ENCODE measurements around the gene MAPKAPK5.

MAPKAPK5 gene

DNA sequence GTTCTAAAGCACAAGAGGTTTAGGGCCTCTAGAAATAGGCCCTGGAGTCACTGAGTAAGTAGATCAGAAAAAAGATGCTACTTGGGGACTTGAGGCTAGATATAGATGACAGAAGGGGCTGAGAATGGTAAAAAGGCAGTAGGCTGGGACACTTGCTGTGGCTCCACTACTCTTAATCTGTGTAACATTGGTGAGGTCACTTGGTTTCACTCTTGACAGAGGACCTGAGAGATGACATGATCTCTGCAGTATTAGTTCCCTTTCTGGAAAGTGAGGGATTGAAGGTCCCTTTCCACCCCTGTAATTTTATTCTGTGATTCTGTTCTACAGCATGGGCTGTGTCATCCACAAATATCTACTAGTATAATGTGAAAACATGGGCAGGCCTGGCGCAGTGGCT lies 39.7 kb downstream of the MAPKAPK5 start:
- Histone ChIP-seq H3K4me2 (ENCODE audit: low read length) (no peak overlapping the region), H3K79me2 (ENCODE audit: control insufficient read depth, low read length) (no peaks in the 10 kb centered on the region), H3K27ac (ENCODE audit: low read depth, low read length) (no peak overlapping the region), H3F3A (ENCODE audit: control insufficient read depth, insufficient read depth) (no peaks in the 10 kb centered on the region), H3K9me3 (ENCODE audit: control insufficient read depth, insufficient read depth, low read length) (no peaks in the 10 kb centered on the region), H3K9me2 (replicated peaks; ENCODE audit: control insufficient read depth, low read length) (no peaks in the 10 kb centered on the region), H3K4me1 (ENCODE audit: control insufficient read depth, low read length) (peaks cover 2% of the 10 kb centered on the region; the same call in 1 of the 2 replicates), H4K20me1 (ENCODE audit: control insufficient read depth, insufficient read depth, low read depth, low read length) (no peaks in the 10 kb centered on the region), H3K36me3 (ENCODE audit: control insufficient read depth, low read length) (peaks cover 82% of the 10 kb centered on the region), H3K27me3 (ENCODE audit: control insufficient read depth, low read length) (no peaks in the 10 kb centered on the region), H3K4me3 (ENCODE audit: low read length) (no peak overlapping the region)
- no peak for TF ChIP-seq EZH2phosphoT487 (IDR thresholded peaks at IDR 0.05; ENCODE audit: borderline replicate concordance, low read length)
- TF ChIP-seq, protein P1, sequence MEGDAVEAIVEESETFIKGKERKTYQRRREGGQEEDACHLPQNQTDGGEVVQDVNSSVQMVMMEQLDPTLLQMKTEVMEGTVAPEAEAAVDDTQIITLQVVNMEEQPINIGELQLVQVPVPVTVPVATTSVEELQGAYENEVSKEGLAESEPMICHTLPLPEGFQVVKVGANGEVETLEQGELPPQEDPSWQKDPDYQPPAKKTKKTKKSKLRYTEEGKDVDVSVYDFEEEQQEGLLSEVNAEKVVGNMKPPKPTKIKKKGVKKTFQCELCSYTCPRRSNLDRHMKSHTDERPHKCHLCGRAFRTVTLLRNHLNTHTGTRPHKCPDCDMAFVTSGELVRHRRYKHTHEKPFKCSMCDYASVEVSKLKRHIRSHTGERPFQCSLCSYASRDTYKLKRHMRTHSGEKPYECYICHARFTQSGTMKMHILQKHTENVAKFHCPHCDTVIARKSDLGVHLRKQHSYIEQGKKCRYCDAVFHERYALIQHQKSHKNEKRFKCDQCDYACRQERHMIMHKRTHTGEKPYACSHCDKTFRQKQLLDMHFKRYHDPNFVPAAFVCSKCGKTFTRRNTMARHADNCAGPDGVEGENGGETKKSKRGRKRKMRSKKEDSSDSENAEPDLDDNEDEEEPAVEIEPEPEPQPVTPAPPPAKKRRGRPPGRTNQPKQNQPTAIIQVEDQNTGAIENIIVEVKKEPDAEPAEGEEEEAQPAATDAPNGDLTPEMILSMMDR (IDR thresholded peaks at IDR 0.05; ENCODE audit: low read depth, low read length, poor library complexity, severe bottlenecking): no peak

DNA sequence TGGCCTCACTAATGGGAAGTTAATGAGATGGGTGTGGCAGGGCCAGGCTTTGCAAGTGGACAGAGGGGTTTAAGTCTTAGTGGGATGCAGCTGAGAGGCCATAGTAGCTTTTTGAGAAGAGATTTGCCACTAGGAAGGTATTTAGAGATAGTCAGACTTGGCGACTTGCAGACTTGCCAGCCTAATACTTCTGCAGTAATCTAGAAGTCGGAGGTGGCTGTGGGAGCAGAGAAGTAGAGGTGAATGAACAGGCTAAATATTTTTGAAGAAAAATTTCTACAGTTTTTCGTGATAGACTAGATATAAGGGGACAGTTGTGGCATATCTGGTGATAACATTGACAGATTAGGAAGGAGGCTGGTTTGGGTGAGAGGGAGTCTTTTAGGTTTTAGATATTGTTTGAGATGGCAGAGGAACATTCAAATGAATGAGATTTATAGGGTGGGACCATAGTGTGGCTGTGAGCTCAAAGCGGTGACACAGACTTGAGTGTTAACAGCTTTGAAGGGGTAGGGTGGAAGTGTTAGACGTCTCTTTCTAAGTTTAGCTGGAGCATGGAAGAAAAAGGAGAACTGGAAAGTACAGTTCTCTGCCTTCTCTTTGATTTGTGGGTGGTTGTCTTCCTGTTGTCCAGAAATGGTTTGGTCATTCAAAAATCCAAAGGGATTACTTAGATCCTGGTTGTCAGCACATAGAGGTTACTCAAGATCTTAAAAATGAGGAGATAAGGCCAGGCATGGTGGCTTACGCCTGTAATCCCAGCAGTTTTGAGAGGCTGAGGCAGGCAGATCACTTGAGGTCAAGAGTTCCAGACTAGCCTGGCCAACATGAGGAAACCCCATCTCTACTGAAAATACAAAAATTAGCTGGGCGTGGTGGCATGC lies 44.9 kb downstream of the MAPKAPK5 start:
- TF ChIP-seq, protein P1 (IDR thresholded peaks at IDR 0.05; ENCODE audit: low read depth, low read length, poor library complexity, severe bottlenecking): no peak
- no peak for TF ChIP-seq EZH2phosphoT487 (IDR thresholded peaks at IDR 0.05; ENCODE audit: borderline replicate concordance, low read length)
- no peaks in the 10 kb centered on the region for H3K27me3 ChIP-seq (ENCODE audit: control insufficient read depth, low read length)
- no peak overlapping the region for H3K4me2 ChIP-seq (ENCODE audit: low read length)
- no peak overlapping the region for H3K27ac ChIP-seq (ENCODE audit: low read depth, low read length)
- no peaks in the 10 kb centered on the region for H3K9me2 ChIP-seq (replicated peaks; ENCODE audit: control insufficient read depth, low read length)
- H3F3A ChIP-seq (ENCODE audit: control insufficient read depth, insufficient read depth): no peaks in the 10 kb centered on the region
- H3K36me3 ChIP-seq (ENCODE audit: control insufficient read depth, low read length): peaks cover 85% of the 10 kb centered on the region
- no peaks in the 10 kb centered on the region for H3K79me2 ChIP-seq (ENCODE audit: control insufficient read depth, low read length)
- H3K4me1 ChIP-seq (ENCODE audit: control insufficient read depth, low read length): peaks cover 2% of the 10 kb centered on the region; the same call in 1 of the 2 replicates
- no peaks in the 10 kb centered on the region for H4K20me1 ChIP-seq (ENCODE audit: control insufficient read depth, insufficient read depth, low read depth, low read length)
- H3K9me3 ChIP-seq (ENCODE audit: control insufficient read depth, insufficient read depth, low read length): no peaks in the 10 kb centered on the region
- H3K4me3 ChIP-seq (ENCODE audit: low read length): no peak overlapping the region

DNA sequence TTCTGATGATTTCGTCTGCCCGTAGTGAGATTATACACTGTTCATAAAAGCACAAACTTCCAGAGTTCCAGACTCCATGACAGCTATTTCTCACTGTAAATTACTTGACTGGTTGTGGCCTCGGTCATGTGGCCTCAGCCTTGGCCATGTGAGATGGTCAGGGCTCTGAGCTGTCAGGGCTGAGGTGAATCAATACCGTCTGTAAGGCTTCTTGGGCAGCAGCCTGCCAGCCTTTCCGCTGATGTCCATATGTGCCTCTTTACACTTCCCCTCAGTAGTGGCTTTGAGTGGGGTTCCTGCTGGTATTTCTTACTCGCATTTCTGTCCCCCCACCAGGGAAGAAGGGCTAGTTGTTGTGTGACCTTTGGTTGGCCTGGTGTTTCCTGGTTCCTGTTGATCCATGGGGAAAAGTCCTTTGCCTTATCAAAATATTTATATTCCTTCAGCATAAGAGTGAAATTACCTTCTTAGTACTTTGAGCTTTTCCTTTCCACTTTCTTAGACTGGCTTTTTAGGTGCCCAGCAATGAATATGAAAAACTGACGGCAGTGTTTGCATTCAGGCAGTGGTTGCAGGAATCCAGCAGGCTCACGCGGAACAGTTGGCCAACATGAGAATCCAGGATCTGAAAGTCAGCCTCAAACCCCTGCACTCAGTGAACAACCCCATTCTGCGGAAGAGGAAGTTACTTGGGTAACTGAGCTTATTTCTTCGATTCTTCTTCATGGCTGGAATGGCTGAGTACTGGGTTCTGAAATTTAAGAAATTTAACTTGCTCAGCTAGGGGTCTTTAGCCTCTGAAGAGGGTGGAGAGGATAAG lies 46.1 kb downstream of the MAPKAPK5 start:
- H3K4me1 ChIP-seq (ENCODE audit: control insufficient read depth, low read length): peaks cover 2% of the 10 kb centered on the region; the same call in 1 of the 2 replicates
- H3K4me3 ChIP-seq (ENCODE audit: low read length): no peak overlapping the region
- H4K20me1 ChIP-seq (ENCODE audit: control insufficient read depth, insufficient read depth, low read depth, low read length): no peaks in the 10 kb centered on the region
- H3K27me3 ChIP-seq (ENCODE audit: control insufficient read depth, low read length): no peaks in the 10 kb centered on the region
- no peaks in the 10 kb centered on the region for H3K9me2 ChIP-seq (replicated peaks; ENCODE audit: control insufficient read depth, low read length)
- H3K79me2 ChIP-seq (ENCODE audit: control insufficient read depth, low read length): no peaks in the 10 kb centered on the region
- no peak overlapping the region for H3K4me2 ChIP-seq (ENCODE audit: low read length)
- TF ChIP-seq, protein P1 (IDR thresholded peaks at IDR 0.05; ENCODE audit: low read depth, low read length, poor library complexity, severe bottlenecking): no peak
- no peak for TF ChIP-seq EZH2phosphoT487 (IDR thresholded peaks at IDR 0.05; ENCODE audit: borderline replicate concordance, low read length)
- peaks cover 86% of the 10 kb centered on the region for H3K36me3 ChIP-seq (ENCODE audit: control insufficient read depth, low read length)
- H3K27ac ChIP-seq (ENCODE audit: low read depth, low read length): no peak overlapping the region
- no peaks in the 10 kb centered on the region for H3F3A ChIP-seq (ENCODE audit: control insufficient read depth, insufficient read depth)
- H3K9me3 ChIP-seq (ENCODE audit: control insufficient read depth, insufficient read depth, low read length): no peaks in the 10 kb centered on the region
